GM19240 (cell line): ENCODE results near the gene DPM3.
"Not testable (repeated sequence)": the region's sequence is repeated elsewhere in the genome, so short reads cannot be mapped to it uniquely, and the experiment has no call there.

Experiments used
- DNase-seq: peaks from one replicate; pipeline ENCODE4 v3.0.0; 2011; ENCODE audit warnings: low spot score; ENCODE audit not compliant: insufficient read length

DPM3 gene

DNA sequence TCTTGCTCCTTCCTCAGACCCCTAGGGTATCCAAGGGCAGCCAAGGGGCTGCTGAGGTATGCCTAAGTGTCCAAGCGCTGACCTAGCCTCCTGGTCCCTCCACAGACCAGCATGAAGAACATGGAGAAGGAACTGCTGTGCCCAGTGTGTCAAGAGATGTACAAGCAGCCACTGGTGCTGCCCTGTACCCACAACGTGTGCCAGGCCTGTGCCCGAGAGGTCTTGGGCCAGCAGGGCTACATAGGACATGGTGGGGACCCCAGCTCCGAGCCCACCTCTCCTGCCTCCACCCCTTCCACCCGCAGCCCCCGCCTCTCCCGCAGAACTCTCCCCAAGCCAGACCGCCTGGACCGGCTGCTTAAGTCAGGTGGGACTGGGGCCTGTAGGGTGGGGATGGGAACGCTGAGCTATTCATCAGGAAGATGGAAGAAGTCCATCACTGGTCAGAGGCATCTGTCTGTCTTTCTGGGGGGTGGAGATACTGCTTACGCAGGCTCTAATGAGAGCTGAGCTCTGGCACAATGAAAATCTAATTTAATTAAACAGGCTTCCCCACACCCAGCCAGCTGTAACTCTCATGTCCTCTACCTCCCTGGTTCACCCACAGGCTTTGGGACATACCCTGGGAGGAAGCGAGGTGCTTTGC lies 35.1 kb upstream of the DPM3 start:
- DNase-seq = no peak

DNA sequence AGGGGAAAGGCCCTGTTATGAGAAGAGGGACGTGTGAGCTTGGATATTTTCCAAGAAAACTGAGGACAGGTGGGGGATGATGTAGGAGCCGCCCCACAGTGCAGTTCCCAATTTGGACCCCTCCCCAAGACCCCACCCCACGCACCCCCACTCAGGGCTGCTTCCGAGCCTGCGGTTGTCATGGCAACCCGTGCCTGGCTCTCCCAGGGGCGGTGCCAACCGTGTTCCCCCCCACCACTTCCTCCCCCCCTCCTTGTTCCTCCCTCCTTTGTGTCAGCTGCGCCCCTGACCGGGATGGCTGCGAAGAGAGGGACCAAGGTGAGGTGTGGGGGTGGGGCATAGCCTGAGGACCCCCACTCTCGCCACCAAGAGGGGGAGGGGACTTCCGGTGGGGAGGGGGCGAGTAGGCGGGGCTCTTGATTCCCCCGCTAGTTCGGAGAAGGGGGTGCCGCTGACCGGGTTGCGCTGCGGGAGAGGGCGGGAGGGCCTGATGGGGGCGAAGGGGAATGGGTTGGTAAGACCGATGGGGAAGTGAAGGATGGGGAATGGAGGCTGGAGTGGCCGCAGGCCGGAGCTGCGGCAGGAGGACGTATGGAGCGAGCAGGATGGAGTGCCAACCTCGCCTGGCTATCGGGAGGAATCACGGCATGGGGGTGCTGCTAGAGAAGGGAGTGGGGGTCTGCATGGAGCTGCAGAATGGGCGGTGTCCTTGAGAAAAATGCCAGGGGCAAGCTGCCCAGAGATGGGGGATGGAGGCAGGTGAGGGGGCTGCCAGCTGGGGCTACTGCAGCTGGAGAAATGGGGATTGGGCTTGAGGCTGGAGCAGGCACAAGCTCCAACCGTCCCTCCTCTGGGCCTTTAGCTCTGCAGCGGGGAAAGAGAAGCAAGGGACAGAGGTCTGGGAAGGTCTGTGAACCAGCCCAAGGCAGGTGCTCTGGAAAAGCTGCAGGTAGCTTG lies 34.3 kb upstream of the DPM3 start:
- DNase-seq = no peak

DNA sequence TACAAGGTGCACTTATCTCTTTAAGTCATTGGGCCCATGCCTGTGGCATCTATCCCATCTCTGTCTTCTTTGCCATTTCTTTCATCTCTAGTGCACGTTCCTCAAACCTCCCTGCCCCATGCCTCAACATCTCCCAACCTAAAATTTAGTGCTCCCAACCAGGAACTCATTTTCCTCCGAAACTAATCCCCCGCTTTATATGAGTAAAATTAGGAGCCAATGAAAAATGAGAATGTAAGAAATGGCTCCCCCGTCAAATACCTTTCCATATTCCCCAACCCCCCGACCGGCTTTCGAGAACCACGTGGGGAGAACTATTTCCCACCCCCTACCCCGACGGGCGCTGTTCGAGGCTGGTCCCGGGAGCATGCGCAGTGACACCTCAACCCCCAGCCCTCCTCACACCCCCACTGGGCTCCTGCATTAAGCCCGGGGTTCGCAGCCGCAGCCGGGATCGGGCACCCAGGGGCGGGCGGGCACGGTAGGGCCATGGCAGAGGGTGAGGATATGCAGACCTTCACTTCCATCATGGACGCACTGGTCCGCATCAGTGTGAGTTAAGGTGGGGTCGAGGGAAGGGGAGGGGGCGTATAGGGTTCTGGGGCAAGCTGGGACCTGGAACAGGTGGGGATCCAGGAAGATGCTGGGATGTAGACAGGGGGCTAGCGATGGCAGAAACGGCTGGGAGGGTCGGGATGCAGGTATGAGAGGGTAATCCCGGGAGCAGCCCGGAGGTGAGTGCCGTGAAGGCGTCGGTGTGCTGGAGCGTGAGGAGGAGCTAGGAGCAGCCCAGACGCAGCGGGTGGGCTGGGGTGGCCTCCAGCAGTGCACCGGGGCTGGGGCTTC lies 33.4 kb upstream of the DPM3 start, which contains the start of gene TRIM46:
TRIM46 (plus strand) TSS at position 372 of the 846 bp plus-strand sequence; CDS start at position 490, 118 bp downstream.
- no peak for DNase-seq

DNA sequence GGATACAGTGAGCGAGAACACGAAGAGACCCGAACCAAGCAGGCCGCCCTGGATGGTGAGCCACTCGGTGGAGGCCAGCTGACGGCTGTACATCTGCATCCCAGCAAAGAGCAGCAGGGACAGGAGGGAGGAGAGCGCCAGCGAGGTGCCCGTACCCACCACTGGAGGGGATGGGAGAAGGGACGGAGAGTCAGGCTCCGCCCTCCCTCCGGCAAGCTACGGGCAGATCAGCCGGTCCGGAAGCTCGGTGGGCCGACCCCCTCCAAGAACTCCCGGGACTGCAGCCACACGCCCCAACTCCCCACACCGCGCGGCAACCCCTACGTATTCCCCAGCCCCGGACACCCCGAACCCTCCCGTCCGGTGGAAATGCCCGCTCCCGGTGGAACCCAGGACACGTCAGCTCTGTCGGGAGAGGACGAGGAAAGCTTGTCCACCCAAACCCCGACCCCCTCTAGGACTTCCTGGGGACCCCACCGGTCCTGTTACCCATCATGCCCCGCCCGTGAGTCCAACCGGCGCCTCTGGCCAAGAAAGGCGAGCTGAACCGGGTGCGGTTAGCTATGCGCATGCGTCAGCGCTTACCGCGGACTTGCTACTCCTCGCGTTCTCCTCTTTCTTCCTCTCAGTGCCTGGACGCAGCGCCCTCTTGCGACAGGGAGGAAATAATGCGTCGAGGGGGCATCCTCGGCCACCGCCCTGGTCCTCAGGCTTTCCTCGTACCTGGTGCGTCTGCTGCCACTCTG lies 32.6 kb upstream of the DPM3 start, which contains the start of gene KRTCAP2:
KRTCAP2 (minus strand) TSS at position 573 of the 746 bp plus-strand sequence; CDS start at position 493, 80 bp downstream.
- DNase-seq = peak; percentile 99

DNA sequence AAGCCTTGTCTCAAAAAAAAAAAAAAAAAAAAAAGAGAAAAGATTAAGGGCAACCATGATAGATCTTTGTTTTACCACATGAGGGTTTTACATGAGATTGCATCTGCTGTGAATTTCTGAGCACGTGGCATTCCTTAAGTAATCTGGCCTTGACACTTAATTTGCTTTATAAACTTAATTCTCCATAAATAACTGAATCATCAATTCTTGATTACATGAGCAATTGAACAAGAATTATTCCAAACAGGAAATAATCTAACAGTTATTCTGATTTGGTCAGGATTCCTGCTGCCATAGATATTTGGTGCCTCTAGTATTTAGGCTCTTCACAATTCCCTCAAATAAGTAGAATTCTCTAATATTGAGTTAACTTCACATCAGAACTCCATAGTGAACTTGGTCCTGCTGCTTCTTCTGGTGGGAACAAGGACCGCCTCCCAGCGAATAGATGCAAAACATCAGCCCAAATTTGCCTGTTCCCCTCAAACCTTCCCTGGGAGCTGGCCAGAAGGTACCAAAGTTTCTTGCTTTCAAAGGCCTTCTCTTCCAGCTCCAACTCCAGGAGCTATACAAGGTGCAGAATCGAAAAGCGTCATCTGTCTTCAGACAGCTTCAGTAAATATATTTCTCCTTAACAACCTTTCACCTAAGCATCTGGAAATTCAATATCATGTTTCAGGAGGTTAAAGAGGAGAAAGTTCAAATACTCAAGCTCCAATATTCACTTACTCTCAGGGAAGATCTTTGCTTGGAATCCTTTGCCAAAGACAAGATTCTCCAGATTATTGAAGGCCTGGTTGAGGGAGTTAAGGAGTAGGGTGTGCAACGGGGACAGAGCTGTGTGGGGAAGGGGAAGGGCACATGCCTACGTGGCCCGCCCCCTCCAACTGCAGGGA lies 31.8 kb upstream of the DPM3 start:
- DNase-seq = no peak

DNA sequence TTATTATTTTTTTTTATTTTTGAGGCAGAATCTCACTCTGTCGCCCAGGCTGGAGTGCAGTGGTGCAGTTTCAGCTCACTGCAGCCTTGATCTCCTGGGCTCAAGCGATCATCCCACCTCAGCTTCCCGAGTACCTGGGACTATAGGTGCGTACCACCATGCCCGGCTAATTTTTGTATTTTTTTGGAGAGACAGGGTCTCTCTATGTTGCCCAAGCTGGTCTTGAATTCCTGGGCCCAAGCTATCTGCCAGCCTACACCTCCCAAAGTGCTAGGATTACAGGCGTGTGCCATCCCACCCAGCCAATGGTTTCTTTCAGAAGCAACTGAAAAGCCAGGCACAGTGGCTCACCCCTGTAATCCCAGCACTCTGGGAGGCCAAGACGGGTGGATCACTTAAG lies 30.5 kb upstream of the DPM3 start:
- no peak for DNase-seq

DNA sequence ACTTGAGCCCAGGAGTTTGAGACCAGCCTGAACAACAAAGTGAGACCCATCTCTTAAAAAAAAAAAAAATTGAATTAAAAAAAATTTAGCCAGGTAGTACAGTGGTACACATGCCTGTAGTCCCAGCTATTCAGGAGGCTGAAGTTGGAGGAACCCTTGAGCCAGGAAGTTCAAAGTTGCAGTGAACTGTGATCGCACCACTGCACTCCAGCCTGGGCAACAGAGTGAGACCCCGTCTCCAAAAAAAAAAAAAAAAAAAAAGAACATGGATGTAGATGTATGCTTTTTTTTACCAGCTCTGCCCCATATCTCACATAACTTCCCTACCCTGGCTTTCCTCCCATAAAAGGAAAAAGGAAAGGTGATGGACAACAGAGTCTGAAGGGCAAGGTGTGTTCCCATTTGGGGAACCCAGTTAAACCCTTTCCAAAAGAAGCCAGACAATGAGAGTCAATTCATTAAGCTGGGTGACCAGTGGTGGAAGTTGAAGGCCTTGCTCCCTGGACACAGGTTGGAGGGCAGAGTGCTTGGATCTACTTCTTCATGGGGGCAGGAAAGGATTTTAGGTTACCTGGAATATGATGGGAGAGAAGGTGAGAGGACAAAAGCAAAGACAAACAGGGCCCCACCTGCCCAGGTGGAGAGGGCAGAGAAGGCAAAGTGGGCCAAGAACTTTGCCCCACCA lies 29.9 kb upstream of the DPM3 start:
- DNase-seq = no peak

DNA sequence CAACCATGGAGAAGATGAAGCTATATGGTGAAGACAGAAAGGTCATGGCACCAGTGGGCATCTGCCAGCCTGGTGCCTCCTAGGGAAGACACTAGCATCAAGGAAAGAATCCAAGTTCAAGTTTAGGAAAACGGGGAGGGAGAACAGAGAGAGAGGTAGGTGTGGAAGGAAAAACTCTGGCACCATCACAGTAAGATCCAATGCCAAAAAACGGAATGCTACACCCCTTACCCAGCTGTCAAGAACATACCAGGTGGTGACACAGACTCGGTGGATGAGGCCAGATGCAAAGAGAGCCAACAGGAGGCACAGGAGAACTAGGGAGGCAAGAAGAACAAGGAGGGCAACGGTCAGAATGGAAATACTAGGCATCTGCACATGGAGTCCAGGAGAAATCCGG lies 29.2 kb upstream of the DPM3 start:
- no peak for DNase-seq

DNA sequence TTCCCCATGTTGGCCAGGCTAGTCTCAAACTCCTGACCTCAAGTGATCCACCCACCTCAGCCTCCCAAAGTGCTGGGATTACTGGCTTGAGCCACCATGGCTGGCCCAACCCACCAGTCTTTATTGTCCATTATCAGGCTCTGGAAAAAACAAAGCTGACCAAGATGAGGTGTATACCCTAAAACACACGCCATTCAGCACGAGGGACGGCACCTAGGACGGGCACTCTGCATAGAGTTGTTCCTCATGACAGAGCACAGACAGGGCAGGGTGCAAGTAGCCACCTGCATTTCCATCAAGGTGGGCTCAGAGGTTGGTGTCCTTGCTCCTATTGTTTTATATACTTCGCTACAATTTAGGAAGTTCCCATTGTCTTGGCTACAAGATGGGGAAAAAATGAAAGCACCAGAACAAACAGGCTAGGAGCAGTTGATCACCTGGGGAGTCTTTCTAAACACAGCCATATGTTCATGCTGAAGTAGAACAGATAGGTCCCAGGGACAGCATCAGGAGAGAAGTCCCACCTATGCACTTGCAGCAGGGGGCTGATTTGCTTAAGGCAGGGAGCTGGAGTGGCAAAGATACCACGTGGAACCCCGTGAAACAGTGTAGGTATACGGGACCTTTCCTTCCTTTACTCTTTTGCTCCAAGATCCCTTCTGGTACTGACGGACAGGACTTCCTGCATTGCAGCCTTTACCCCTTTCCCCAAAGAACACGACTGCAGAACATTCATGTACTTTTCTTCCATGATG lies 28.3 kb upstream of the DPM3 start:
- DNase-seq = no peak

DNA sequence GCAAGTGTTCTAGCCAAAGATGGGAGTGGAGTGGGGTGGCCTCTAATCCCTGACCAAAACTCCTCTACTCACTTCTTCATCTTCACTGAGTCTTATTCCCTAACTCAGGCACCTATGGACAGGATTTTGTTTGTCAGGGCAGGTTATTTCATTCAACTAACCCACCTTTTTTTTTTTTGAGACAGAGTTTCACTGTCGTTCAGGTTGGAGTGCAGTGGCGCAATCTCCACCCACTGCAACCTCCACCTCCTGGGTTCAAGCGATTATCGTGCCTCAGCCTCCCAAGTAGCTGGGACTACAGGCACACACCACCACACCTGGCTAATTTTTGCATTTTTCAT lies 27.7 kb upstream of the DPM3 start:
- not testable (repeated sequence) for DNase-seq

DNA sequence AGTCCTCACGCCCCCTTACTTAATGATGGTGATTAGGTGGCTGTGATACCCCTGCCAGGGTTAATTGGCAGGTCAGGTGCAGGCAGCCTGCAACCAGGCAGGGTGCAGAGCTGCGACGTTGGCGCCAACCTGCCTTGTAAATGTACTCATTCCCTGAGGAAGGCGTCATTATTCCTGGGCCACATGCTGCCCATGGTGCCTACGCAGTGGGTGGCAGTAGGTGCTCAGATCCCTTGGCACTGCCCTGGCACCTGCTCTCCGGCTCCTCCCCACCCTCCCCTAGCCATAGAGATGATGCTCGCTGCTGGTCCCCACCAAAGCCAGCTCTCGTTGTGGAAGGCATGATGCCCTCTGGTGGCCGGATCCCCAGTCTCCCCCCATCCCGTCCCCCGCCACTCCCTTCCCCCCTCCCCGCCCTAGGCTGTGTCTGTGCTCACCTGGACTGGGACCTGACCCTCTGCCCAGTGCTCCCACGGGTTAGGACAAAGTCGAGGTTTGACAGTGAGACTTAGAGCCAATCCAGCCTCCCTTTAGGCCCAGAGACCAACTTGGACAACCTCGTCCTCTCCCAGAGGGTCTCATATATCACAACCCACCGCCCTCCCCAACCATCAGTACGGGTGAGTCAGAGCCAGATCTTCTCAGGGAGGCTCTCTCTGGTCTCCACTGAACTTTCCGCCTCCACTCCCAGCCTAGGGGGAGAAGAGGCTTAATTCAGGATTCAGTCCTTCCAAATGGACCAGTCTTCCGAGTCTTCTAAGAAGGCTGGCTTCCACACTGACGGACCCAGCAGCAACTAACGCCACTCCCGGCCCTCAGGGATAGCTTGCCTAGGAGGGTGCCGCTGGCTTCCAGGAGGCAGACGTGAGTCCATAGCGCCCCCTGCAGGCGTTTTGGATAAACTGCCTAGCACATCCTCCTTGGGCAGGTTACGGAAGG lies 27.1 kb upstream of the DPM3 start:
- no peak for DNase-seq

DNA sequence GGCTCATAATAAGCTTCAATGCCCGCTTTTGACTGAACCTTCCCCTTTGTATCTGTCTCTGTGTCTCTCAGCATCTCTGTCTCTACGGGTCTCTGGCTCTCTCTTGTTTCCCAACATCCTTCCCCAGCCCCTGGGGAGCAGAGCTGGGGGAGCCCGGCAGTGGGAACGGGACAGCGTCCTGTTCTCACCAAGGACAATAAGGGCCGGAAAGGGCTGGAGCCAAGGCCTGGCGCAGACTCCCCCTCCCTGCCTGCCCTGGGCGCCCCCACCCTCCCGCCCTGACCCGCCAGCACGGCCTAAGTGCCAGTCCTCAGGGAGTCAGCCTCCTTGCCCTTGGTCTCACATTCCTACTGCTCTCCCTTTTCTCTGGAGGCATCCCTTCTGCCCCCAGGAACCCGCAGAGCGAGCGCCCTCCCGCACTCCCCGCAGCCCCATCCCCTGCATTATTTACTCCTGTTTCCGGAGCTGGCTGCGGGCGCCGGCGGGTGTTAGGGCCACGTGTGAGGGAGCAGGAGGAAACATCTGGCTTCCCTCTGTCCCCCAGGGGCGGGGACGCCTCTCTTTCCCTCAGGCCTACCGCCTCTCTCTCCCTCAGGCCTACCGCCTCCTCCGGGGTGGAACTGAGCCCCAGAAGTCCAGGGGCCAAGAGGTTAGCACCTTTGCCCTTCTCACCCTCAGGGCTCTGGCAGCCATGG lies 26.3 kb upstream of the DPM3 start:
- no peak for DNase-seq

DNA sequence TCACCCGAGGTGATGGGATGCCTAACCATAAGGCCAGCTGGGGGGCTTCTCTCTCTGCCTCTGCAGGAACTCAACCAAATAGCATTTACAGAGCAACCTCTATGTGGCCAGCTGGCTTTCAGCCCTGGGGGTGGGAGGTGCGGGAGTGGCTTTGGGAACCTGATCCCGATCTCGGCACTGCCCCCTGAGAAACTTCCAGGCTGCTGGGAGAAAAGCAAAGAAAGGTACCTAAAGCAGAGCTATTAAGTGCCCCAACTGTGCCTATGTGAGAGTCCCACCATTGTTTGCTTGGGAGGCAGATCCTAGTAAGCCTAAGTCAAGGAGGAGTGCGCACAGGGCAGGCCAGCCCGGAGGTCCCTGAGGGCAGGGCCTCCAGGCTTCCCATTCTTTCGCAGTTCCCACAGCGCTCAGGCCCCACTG lies 25.7 kb upstream of the DPM3 start:
- DNase-seq = no peak

DNA sequence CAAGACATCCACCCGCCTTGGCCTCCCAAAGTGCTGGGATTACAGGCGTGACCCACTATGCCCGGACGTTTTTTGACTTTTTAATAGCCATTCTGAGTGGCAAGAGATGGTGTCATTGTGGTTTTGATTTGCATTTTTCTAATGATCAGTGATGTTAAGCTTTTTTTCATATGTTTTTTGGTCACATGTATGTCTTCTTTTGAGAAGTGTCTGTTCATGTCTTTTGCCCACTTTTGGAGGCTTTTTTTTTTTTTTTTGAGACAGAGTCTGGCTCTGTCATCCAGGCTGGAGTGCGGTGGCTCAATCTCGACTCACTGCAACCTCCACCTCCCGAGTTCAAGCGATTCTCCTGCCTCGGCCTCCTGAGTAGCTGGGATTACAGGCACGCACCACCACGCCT lies 24.3 kb upstream of the DPM3 start:
- DNase-seq = not testable (repeated sequence)

DNA sequence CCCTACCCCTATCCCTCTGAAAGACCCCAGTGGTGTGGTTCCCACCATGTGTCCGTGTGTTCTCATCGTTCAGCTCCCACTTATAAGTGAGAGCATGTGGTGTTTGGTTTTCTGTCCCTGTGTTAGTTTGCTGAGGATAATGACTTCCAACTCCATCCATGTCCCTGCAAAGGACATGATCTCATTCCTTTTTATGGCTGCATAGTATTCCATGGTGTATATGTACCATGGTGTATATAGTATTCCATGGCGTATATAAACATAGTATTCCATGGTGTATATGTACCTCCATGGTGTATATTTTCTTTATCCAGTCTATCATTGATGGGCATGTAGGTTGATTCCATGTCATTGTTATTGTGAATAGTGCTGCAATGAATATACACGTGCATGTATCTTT lies 23.5 kb upstream of the DPM3 start:
- DNase-seq = not testable (repeated sequence)

DNA sequence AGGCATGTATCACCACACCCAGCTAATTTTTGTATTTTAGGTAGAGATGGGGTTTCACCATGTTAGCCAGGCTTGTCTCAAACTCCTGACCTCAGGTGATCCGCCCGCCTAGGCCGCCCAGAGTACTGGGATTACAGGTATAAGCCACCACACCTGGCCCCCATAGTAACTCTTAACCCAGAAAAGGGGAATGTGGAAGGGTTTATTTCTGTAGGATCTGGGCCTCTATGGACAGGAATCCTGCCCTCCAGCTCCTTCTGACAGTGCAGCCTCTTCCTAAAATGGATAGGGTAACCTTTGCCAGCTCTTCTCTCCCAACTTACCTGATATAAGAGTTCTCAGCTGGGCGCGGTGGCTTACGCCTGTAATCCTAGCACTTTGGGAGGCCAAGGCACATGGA lies 22.3 kb upstream of the DPM3 start:
- not testable (repeated sequence) for DNase-seq

DNA sequence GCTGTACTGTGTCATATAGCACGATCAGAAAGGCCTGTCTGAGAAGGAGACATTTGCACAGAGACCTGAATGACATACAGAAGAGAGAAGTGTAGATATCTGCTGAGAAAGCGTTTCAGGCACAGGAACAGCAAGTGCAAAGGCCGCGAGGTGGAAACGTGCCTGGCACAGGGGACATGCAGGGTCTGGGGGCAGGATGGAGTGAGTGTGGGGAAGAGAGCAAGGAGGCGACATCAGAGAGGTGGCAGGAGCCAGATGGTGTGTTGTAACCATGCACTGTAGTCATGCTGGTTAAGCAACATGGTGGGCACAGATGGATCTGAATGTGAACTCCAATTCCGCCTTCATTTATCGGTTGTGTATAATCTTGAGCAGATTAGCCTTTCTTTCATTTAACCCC lies 19.8 kb upstream of the DPM3 start:
- DNase-seq = no peak
